Stimulated activated CD4-positive, alpha-beta T cell treated with anti-CD3 and anti-CD28 coated beads, TNF-alpha, amount 100 ng/mL, for 24 hours (primary cell): Measurements from ENCODE around the gene SMAD4.

Experiments
- DNase-seq, 3 experiments: peaks; one replicate each; pipeline ENCODE4 v3.0.0-alpha.2; 2020; ENCODE audit warnings: low read depth in 3 of 3

The SMAD4 gene

DNA sequence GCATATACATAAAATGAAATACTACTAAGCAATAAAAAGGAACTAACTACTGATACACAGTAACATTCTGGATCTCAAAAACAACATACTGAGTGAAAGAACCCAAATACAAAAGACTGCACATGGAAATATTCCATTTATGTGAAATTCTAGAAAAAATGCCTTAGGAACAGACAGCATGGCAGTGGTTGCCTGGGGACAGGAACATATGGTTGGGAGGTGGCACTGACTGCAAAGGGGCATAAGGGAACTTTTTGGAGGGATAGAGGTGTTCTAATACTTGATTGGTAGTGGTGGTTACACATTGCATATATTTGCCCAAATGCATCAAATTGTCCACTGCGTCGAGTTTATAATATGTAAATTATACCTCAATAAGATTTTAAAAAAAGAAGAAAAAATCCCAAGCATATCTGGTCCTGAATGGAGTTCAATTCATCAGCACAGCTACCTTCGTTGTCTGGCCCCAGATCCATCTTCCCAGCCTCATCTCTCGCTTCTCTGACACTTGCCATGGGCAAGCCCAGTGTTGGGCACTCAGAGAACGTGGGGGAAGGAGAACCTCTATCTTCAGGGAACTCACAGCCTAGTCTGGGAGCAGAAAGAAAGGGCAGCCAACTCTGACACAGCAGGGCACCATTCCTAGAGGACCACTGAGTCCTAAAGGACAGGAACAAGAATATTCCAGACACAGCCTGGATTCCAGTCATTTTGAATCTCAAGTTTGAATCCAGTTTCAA lies 8.6 kb upstream of the SMAD4 start:
- DNase-seq = no peak

DNA sequence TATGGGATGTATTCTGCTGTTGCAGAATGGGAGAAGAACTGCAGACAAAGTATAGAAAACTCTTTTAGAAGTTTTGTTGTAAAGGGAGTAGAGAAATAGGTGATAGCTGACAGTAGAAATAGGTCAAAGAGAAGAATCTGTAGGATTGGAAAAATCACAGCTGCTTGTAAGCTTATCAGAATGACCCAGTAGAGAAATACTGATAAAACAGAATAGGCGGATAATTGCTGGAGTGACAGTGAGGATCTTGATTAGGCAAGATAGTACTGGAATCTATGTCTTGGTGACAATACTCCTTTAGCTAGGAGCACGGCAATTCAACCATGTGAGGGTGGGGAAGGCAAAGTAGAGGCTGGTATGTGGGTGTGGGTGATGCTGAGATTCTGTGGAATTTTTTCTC lies 4.5 kb upstream of the SMAD4 start:
- no peak for DNase-seq

DNA sequence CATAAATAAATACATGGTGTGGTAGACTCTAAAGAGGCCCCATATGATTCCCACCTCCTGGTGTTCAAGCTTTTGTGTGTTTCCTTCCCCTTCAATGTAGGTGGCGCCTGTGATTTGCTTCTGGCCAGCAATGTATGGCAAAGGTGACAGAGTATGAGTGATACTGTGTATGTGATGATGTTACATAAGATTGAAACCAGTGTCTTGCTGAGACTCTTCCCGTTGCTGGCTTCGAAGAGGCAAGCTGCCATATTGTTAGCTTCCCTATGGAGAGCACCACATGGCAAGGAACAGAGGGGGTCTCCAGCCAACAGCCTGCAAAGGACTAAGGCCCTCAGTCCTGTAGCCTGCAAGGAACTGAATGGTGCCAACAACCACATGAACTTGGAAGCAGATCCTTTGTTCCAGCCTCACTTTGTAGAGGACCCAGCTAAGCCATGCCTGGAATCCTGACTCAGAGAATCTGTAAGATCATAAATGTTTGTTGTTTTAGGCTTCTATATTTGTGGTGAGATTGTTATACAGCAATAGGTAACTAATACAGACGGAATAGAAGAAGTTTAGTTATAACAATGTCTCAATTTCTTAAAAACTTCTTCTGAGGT lies 1.7 kb upstream of the SMAD4 start:
- DNase-seq = no peak

DNA sequence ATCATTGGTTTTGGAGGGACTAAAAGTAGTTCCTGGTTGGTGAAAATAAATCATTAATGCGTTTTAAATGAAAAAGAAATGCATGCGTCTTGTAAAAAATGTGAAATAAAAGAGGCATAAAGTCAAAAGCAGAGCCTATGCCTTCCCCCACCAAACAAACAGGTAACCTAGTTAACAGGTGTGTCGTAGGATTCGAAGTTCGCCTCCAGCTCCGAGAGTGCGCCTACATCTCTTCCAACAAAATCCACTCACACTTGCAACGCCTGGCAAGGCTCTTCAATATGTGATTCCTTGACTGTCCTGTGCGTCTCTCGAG lies 677 bp upstream of the SMAD4 start:
- DNase-seq = no peak

DNA sequence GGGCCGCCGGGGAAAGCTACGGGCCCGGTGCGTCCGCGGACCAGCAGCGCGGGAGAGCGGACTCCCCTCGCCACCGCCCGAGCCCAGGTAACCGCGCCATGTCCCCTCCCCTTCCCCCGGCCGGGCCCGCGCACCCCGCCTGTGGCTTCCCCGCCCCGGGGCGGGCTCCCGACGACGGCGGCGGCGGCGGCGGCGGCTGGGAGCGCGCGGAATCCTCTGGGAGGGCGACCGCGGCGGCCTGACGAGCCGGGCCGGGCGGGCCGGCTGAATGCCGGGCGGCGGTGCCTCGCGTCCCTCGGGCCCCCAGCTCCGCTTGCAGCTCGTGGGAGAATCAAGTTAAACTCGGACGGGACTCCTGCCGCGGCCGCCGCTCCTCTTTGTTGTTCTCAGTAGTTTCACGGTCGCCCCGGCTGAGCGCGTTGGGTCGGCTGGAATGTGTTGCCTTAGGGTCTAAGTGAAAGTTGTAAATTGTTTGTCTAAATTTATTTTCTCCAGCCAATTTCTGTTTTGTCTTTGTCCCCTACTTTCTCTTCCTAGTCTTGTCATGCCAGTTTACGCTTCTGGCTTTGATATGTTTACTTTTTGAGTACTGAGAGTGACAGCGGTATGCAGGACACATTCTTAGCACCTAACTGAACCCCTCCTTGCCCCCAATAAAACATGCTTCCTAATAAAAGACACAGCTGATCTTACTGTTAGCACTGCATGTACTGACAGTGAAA lies 685 bp downstream of the SMAD4 start:
- DNase-seq = peak; percentile 28 to 69 (median 44)

DNA sequence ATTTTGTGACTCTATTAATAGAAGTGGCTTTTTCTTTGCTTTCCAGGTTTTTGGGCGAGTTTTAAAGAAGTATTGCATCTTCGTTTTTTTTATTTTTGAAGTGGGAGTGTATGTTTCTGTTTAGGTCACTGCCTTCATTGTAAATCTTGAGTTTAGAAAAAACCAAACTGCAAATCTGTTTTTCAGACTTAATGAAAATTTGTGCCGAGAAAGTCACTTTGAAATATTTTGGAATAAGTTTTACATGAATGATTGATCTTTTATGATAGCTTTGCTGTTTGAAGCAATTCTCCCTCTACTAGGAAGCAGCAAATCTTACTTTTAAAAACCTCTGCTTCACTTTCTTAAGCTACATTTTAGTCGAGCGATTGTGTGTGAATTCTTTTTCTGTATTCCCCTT lies 2.2 kb downstream of the SMAD4 start:
- no peak for DNase-seq

DNA sequence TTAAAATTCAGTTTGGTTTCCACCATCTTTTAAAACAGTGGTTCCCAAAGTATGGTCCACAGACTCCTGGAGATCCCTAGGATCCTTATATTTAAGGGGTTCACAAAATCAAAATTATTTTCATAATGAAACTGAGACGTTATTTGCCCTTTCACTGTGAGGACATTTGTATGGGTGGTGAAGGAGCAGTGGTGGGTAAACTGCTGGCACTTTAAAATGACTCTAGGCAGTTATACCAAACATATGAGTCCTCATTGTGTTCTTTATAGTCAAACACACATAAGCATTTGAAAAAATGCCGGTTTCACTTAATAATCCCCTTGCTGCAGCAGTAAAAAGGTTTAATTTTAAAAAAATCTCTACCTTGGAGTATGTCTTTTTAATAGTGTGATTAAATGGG lies 7.2 kb downstream of the SMAD4 start:
- DNase-seq = no peak

DNA sequence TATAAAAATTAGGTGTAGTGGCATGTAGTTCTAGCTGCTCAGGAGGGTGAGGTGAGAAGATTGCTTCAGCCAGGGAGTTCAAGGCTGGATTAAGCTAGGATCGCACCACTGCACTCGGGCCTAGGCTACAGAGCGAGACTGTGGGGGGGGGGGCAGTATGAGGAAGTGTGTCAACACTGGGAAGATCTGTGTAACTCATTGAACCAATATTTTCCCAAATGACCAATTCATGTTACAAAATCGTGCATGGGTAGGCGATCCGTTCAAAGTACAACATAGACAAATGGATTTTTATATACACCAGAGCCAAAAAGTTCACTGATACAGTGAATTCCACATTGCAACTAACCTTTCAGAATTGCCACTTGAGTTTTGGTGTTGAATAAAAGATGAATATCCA lies 8.1 kb downstream of the SMAD4 start:
- DNase-seq = no peak

DNA sequence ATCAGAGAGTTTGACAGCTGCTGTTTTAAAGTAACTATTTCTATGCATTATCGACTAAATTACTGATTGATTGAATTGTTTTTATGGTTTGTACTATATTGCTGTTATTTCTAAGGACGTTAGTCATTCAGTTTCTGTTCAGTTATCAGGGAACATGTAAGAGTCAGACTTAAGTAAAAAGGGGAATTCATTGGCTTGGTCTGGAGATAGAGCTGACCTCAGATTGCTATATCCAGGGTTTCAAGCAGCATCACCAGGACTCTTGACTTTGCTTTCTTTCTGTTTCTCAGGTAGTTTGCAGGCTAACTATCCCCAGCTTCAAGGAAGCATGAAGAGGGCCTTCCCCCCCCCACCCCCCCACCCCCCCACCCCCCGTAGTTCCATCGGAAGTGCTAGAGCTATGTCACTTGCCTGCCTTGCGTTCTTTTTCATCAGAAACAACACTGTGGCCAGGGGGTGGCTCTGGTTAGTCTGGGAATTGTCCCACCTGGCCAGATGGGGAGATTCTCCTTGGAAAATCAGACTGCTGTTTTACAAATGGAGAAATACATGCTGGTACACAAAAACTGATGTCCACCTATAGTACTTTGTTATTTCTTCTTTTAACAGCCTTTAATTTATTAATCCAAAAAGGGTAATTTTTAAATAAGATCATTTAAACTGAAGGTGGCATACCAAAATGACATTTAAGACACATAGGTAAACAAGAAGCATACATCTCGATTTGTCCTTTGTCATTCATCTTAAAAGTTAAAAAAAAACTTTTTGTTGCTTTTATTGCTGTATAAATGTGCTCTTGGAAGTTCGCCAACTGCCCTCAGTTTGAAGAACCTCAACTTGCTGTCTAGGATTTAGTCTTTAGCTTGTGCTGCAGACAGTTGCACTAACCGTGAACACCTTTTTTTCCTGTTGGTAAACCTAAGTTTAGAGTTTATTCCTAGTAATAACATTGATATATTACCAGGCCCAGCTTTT lies 9.4 kb downstream of the SMAD4 start:
- DNase-seq = no peak

DNA sequence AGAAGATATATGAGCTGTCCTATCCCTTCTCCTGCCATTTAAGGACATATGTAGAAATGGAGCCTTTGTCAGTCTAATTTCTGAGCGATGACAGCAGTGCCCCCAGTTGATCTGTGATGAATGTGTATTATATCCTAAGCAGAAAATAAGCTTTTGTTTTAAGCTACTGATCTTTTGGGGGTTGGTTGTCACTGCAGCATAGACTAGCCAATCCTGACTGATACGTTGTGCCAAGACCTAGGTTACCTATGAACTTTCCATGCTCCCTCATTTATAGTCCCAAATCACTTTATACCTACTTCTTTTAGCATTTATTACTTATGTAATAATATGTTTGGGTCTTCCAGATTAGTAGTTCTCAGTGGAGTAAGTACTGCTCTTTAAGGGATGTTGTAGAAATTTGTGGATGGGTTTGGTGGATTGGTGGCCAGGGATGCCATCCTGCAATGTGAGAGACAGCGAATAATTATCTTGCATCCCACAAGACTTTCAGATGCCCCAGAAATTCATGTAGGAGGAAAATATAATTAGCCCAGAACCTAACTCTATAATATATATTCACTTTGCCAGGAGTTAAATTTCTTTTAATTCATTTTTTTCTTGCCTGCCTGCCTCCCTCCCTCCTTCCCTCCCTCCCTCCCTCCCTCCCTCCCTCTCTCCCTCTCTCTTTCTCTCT lies 11.8 kb downstream of the SMAD4 start:
- no peak for DNase-seq

DNA sequence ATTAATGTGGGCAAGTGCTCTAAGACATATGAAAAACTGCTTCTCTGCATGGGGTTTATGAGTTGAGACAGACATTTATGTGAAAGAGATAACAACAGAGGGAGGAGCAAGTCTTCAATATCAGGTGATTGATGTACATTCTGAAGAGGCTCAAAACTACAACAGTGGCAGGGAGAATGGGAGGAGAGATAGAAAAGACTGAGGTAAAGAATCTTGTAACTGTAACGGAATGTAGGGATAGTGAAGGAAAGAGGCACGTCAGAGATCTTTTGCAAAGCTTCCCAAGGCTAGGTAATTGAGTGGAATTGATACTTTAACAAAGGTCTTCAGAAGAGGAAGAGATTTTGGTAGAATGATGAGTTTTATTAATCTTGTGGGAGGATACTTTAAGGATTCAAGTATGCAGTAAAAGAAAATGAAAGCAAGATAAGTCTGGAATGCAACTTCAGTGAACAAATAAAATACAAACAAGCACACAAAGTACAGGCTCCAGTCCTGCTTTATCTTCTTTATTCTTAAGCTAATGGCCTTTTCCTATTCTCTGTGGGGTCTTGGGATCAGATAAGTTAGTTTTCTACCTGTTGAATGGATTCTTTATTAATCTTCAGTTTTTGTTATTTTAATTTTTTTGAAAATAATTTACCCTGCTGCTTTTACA lies 15.0 kb downstream of the SMAD4 start:
- DNase-seq = no peak

DNA sequence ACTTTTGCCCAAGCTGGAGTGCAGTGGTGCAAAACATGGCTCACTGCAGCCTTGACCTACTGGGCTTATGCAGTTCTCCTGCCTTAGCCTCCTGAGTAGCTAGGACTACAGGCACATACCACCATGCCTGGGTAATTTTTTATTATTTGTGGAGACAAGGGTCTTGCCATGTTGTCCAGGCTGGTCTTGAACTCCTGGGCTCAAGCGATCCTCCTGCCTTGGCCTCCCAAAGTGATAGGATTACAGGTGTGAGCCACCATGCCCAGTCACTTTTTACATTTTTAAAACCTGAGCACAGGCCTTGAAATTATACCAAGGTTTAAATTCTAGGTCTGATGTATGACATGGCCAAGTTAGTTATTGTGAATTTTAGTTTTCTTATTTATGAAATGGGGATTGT lies 18.2 kb downstream of the SMAD4 start:
- no peak for DNase-seq

DNA sequence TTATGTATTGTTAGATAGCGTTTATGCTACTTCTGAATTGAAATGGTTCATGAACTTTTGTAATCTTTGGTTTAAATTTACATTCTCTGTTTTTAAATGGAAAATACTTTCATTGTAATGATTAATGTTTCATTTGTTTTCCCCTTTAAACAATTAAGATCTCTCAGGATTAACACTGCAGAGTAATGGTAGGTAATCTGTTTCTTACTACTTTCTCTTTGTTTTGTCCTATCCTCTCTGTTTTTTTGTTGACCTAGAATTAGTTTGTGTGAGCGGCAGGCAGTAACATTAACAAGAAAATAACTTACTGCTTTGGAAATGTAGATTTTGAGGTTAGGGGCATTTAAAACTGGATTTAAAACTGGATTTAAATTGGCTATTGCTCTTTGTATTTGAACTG lies 19.1 kb downstream of the SMAD4 start:
- no peak for DNase-seq

DNA sequence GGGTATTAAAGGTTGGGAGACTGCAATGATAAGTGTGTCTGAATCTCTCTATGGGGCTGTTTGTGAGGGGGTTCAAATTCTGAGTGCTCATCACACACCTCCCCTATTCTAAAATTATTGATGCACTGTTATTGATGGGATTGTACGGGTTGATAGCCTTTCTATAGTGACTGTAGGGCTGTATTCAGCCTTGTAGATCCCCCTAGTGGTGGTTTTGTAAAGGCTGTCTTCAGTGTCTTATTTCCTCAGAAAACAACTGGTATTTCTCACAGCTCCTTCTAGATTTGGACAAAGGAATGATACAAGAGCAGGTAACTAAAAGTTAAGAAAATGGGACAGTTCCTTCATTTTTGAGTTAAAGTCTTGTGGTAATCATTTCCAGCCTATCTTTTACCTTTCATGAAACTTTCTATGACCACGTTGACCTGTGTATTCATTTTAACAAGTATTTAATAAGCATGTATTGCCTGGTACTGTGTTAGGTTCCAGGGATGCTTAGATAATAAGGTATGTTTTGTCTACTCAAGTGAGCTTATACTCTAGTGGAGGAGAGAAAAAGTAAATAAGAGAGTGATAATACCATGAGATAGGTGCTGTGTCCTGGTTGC lies 21.2 kb downstream of the SMAD4 start:
- no peak for DNase-seq

DNA sequence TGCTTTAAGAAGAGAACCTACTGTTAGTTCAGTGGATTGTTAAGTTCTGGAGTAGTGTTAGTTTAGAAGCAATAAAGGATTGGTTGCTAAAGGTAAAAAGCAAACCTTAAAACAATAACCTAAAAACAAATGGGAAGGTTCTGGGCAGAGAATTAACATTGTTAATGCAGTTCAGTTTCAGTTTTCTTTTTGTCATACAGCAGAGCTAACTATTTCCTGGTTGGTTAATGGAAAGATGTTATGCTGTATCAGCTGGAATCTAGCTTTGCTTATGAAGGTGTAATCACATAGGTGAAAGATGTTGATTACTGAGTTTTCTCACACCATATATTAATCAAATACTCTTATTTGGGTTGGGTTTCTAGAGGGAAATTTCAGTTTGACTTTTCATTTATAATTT lies 23.8 kb downstream of the SMAD4 start:
- no peak for DNase-seq

DNA sequence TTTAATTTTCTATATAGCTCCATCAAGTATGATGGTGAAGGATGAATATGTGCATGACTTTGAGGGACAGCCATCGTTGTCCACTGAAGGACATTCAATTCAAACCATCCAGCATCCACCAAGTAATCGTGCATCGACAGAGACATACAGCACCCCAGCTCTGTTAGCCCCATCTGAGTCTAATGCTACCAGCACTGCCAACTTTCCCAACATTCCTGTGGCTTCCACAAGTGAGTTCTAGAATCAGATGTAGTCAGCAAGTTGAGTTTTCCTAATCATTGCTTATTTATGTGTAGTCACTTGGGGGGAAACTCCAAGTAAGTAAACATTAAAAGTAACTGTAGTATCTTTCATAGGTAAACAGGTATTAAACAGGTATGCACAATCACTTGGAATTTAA lies 24.8 kb downstream of the SMAD4 start:
- DNase-seq = no peak

DNA sequence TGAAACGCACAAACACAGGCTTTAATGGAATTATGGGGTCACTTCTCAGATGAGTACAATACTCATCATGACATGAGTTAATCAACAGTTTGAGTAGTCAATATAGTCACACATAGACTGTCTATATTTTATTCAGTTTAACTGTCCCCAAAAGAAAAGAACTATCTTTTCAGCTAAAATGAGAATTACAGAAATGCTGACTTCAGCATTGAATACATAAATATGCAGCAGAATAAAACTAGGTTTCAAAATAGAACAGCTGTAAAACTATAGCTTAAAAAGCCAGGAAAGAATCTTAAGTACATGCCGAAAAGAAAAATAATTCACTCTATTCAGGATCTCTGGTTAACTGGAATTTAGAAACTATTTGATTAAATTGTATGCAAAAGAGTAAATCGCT lies 30.0 kb downstream of the SMAD4 start:
- no peak for DNase-seq

DNA sequence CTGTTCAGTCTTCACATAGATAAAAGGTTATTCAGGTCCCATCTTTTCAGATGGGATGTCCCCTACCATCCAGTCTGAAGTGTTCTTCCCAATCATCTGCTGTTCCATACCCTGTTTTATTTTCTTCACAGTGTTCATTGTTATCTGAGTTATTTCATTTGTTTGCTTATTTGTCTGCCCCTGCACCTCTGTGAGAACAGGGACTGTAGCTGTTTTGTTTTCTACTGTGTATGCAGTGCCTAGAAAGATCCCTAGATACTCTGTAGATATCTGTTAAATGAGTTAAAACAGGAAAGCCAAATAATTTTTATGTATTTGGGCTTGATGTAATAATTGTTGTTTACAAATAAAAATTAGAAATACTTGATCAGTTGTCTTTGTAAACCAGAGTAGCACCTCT lies 34.2 kb downstream of the SMAD4 start:
- no peak for DNase-seq

DNA sequence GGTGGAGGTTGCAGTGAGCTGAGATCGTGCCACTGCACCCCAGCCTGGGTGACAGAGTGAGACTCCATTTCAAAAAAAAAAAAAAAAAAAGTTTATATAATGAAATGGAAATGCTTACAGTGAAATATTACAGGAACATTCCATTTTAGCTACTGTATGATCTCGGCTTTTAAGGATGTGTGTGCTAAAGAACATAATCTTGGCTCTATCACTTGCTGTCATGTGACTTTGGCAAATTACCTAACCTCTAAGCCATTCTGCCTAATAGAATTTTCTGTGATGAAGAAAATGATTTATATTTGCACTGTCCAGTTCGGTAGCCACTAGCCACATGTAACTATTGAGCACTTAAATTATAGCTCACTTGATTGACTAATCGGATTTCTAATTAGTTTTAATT lies 36.3 kb downstream of the SMAD4 start:
- DNase-seq = no peak

DNA sequence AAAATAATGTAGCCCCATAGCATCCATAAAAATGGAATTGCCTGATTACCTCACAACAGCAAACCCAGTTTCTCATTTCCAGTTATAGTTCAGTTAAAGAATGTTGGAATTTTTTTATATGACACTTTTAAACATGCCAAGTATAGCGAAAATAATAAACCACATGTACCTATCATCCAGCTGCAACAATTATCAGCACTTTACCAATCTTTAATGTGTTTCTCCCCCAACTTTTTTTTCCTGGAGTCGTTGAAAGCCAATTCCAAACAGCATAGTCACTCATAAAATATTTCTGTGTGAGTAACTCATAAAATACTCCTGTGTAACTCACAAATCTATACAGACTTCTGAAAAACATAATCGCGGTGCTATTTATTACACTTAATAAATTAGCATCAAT lies 38.1 kb downstream of the SMAD4 start:
- no peak for DNase-seq

DNA sequence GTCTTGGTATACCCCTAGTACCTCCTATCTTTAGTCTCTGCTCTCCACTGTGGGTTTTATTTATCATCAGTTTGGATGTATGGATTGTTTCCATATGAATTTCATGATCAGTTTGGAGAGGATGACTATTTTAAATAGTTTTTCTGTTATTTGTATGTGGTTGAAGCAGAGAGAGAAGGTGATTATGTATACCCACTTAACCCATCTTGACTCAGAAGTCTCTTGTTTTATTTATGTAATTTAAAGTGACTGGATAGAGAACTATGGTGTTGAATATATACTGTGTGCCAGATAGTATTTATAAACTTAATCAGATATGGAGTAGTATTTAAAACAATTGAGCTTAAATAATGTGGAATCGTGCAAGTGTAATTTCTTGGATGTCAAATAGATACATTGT lies 39.9 kb downstream of the SMAD4 start:
- DNase-seq = no peak
